GM18873 (cell line): ENCODE results near the gene ARHGAP42.
A peak's percentile ranks its signal among the peaks of the same experiment; 100 is the strongest.

Experiments used
- ATAC-seq: cut with Tn5 transposase; IDR thresholded peaks from one replicate; pipeline ENCODE4 v1.9.1; 2021; ENCODE audit warnings: mild to moderate bottlenecking, moderate library complexity, moderate number of reproducible peaks; ENCODE audit not compliant: unreplicated experiment, low FRiP score

ARHGAP42 gene

GRCh38 chr11:100681064-100681502 lies 6.0 kb upstream of the ARHGAP42 start:
- ATAC-seq = peak; percentile 99

DNA sequence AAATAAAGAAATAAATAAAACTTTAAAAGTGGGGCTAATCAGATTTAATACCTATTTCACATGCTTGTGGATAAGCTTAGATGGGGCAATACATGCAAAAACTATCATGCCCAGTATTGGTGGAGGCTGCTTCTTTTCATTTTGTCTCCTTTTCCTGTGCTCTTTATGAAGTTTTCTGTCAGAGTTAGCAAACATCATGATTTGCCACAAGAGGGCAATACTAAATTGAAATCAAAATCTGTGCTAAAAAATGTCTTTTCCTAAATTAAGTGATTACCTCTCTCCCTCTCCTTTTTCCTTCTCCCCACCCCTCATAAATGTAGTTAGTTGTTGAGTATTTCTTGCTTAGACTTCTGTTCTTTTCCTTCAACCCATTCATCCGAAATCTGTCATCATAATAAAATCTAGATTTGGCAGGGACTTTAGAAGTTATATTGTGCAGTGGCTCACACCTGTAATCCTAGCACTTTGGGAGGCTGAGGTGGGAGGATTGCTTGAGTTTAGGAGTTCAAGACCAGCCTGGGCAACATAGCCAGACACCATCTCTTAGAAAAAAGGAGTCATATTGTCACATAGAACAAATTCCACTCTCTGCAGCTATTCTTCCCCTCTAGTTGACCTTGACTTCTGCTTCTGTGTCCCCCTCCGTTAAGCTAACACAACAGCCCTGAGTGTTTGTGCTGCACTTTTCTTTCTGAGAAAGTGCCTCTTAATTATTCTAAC lies 4.7 kb upstream of the ARHGAP42 start:
- no peak for ATAC-seq

DNA sequence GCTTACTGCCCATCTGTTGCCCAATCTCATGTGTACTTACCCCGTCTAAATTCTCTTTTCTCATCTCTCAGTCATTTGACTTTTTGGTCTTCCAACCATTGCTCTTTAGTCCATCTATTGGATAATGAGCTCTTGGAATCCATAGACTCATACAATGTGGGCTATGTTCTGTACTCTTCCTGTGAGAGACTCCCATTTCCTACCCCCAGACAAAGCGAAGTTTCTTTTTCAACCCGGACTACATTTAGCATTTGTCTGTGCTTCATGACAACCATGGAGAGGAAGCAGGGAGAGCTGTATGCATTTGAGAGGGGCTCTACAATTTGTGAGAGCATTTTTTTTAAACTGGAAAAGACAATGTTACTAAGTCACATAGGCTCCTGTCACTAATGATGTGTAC lies 4.0 kb upstream of the ARHGAP42 start:
- no peak for ATAC-seq

DNA sequence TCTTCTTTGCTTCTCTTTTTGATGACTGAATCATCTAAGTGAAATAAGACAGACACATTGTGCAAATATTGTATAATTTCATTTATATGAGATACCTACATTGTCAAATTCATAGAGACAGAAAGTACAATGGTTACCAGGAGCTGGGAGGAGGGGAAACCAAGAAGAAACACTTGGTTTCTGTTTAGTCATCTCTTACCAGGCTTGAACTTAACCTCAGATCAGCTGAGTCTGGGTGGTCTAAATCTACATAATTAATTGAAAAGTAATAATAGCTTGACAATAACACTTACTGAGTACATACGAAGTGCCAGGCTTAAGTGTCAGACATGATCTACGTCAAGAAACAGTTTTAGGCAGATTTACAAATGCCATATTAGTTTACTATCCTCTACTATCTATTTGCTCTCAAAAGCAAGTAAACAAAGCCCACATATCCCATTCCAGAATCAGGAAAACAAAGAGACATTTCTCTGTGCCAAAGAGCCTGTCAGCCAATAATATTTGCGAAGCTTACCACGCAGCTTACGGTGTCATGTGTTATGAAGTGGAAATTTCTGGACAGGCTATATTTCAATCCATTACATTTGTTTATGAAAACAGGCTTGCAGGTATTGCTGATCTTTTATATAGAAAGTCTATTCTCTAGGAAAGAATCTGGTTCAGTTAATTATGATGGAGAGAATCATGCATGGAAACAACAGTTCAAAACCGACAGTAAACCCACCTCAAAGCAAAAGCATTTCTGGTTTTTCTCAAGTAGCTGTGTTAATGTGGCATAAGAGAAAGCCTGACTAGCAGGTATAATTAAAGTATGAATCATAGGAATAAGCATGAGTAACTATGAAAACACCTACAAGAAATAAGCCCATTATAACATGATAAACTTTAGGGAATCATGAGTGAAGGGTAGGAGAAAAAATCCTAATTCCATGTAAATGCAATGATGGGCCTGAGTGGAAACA lies 2.7 kb upstream of the ARHGAP42 start:
- peak; percentile 30 for ATAC-seq

GRCh38 chr11:100686476-100687053 lies 523 bp upstream of the ARHGAP42 start:
- ATAC-seq = no peak

DNA sequence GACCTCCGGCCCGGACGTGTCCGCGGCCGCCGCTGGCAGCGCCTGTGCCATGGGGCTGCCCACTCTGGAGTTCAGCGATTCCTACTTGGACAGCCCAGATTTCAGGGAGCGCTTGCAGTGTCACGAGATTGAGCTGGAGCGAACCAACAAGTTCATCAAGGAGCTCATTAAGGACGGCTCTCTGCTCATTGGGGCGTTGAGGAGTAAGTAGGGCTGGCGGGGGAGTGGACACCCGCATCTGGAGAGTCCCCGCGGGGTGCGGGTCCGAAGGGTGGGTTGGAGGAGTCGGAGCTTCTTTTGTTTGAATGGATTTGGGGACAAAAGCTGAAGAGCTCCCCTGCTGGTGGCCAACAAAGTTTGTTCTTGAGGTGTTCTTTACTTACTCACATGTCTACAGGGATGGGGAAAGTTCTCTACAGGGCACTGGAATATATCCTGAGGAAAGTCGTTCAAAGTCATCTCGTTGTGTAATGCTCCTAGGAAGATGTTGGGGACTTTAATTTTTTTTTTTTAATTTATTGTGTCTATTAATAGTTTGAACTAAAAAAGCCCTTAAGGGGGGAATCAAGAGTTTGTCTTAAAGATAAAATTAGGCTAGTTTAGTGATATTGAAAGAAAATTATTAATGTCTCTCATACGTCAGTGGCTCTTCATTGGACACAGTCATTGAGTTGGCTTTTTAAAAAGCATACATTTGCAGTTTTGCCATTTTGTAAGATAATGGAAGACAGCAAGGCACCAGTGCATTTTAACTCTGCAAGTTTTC lies 725 bp downstream of the ARHGAP42 start:
- peak; percentile 50 for ATAC-seq

DNA sequence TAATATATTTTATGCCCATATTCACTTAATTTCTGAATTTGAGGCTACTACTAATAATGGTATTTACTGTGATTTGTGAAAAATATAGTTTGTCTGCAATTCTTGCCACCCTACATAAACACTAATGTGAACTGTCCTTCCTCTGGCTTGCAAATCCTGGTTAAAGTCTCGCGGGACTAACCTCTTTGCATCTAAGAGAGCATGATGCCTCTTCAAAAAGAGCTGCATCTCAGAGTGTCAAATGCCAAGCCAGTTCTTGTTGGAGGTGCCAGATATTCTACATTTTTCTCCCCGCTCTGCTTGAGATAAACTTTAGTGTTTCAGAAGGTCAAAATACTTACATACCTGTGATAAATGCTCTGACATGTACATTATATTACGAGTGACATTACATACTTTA lies 2.1 kb downstream of the ARHGAP42 start:
- no peak for ATAC-seq

- no peak for ATAC-seq
Measured at GRCh38 chr11:100691896-100692653, 5.0 kb downstream of the ARHGAP42 start.

GRCh38 chr11:100695911-100696310 lies 8.8 kb downstream of the ARHGAP42 start:
- no peak for ATAC-seq

- no peak for ATAC-seq
Measured at GRCh38 chr11:100703139-100703538, 16.1 kb downstream of the ARHGAP42 start.

GRCh38 chr11:100703801-100704575 lies 16.9 kb downstream of the ARHGAP42 start:
- no peak for ATAC-seq

- no peak for ATAC-seq
Measured at GRCh38 chr11:100705447-100705846, 18.4 kb downstream of the ARHGAP42 start.

DNA sequence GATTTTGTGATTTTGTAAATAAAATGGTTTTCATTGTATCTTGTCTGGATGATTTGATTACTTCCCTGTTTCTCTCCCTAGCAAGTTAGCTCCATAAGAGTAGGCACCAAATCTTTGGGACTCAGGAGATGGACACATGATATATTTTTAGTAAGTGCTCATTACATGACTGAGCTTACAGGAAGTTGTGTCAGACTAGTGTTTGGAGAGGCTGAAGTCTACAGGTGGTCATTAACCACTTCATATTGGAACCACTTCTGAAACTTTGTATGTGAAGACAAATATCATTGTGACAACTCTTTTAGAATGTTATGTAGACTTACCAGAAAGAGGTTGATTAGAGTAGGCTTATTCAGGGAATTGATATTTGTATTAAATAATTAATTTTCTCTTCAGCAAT lies 19.1 kb downstream of the ARHGAP42 start:
- peak; percentile 62 for ATAC-seq

GRCh38 chr11:100709233-100709957 lies 22.3 kb downstream of the ARHGAP42 start:
- ATAC-seq = peak; percentile 71

- ATAC-seq = no peak
Measured at GRCh38 chr11:100711984-100712383, 24.9 kb downstream of the ARHGAP42 start.

DNA sequence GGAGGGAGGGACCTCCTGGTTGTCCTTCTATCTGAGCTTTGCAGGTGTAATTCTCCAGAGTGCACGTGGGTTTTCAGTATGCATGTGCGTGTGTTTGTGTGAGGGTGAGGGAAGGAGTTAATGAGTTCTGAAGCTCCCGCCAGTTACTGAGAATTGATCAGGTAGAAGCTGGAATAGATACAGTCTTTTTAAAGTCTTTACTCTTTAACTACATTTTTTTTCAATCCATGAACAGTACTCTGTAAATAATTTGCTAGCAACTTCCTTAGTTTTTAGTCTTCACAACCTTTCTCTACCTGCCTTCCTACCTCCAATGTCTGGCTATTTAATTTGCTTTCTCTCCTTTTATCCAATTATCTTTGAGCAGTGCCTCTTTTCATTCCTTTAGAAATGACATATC lies 25.5 kb downstream of the ARHGAP42 start:
- ATAC-seq = no peak

DNA sequence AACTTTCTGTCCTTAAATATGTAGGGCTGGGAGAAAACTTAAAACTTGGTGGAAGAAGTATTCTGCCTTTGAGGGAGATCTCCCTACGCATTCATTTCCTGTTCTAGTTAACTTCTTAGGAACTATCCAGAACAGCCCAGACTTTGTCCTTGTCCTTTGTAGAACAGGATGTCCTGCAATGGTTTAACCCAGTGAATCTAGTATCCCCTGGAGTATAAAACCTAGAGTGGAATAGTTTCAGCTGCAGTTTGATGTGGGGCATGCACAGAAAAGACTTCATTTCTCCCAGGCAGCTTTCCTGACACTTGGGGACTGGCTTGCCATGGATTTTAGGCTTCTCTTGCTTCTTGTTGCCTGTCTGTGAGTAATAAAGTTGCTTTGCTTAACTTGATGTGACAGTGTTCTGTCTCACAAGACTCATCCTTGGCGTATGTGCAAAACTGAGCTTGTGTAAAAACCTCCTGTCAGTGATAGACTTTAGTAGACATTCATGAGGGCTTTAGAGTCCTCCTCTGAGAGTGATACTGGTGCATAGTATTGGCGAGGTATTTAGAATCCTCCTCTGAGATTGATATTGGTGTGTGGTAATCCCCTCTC lies 28.2 kb downstream of the ARHGAP42 start:
- ATAC-seq = no peak

GRCh38 chr11:100716838-100717237 lies 29.8 kb downstream of the ARHGAP42 start:
- ATAC-seq = no peak
